Measurements from ENCODE around the gene PEAR1.

PEAR1 gene

DNA sequence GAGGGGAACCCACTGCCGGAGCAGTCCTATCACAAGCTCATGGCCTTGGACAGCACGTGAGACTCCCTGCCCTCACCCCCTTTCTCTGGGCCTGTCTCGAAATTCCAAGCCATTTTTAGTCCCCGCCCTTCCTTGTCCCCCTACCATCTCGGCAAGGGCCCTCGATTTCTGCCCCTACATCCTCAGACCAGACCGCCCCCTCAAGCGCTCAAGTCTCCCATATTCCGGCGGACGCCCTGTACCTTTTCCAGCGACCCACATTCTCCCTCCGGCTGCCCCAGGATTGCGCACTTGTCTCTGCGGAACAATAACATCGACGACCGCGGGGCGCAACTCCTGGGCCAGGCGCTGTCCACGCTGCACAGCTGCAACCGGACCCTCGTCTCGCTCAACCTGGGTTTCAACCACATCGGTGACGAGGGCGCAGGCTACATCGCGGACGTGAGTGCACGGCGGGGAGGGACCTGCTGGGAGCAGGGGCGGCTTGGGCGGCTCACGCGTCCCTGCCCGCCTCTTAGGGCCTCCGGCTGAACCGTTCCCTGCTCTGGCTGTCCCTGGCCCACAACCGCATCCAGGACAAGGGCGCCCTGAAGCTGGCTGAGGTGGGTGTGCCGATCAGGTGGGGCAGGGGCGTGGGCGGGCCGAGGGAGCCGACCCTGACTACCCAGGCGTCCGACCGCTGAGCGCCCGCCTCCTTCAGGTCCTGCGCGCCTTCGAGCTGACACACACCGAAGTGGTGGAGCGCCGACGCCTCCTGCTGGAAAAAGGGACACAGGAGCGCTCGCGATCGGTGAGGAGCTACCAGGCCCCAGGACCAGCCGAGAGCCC is 33.9 kb downstream of the PEAR1 start:
- Histone ChIP-seq H3K27ac (no peak overlapping the region), H3K4me3 (peak overlapping the region; percentile 66)
- no peak for DNase-seq (ENCODE audit: low spot score)
- TF ChIP-seq, protein P1, sequence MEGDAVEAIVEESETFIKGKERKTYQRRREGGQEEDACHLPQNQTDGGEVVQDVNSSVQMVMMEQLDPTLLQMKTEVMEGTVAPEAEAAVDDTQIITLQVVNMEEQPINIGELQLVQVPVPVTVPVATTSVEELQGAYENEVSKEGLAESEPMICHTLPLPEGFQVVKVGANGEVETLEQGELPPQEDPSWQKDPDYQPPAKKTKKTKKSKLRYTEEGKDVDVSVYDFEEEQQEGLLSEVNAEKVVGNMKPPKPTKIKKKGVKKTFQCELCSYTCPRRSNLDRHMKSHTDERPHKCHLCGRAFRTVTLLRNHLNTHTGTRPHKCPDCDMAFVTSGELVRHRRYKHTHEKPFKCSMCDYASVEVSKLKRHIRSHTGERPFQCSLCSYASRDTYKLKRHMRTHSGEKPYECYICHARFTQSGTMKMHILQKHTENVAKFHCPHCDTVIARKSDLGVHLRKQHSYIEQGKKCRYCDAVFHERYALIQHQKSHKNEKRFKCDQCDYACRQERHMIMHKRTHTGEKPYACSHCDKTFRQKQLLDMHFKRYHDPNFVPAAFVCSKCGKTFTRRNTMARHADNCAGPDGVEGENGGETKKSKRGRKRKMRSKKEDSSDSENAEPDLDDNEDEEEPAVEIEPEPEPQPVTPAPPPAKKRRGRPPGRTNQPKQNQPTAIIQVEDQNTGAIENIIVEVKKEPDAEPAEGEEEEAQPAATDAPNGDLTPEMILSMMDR (IDR thresholded peaks at IDR 0.05): peak; percentile 56

DNA sequence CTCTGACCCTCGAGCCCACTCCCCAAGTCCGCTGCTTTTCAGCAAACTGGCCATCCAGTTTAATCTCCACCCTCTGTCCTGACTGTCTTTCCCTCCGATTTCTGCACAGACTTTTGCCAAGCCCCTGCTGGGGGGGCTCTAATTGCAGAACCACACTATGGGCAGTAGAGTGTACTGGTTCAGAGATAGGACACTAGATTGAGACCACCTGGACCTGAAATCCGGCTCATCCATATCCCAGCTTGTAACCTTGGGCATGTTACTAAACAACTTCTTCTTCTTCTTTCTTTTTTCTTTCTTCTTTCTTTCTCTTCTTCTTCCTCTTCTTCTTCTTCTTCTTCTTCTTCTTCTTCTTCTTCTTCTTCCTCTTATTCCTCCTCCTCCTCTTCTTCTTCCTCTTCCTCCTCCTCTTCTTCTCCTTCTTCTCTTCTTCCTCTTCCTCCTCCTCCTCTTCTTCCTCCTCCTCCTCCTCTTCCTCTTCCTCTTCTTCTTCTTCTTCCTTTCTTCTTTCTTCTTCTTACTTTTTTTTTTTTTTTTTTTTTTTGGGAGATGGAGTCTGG is 34.6 kb downstream of the PEAR1 start:
- Histone ChIP-seq H3K4me3 (peak overlapping the region; percentile 66), H3K27ac (no peak overlapping the region)
- TF ChIP-seq, protein P1 (IDR thresholded peaks at IDR 0.05): peak; percentile 11
- no peak for DNase-seq (ENCODE audit: low spot score)

DNA sequence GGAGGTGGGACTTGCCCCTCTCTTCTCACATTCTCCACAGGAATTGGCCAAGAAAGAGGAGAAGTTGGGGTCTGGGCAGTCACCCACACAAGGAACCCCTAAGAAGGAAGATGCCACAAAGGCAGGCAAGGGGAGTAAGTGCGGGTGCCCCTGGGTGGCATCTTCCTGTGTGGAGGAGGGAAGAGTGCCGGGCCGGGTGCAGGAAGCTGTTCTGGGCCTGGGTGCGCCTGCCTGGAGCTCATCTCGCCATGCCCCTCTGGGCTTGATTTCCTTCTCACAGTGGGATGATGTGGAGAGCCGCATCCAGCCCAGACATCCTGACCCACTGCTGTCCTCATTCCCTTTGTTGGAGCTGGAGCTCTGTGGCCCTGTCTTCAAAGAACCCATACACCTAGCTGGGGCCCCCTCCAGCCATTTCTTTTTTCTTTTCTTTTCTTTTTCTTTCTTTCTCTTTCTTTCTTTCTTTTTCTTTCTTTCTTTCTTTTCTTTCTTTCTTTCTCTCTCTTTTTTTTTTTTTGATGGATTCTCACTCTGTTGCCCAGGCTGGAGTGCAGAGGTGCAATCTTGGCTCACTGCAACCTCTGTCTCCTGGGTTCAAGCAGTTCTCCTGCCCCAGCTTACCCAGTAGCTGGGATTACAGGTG is 36.2 kb downstream of the PEAR1 start:
- no peak for DNase-seq (ENCODE audit: low spot score)
- TF ChIP-seq, protein P1 (IDR thresholded peaks at IDR 0.05): no peak
- no peak overlapping the region for H3K27ac ChIP-seq
- H3K4me3 ChIP-seq: no peak overlapping the region

DNA sequence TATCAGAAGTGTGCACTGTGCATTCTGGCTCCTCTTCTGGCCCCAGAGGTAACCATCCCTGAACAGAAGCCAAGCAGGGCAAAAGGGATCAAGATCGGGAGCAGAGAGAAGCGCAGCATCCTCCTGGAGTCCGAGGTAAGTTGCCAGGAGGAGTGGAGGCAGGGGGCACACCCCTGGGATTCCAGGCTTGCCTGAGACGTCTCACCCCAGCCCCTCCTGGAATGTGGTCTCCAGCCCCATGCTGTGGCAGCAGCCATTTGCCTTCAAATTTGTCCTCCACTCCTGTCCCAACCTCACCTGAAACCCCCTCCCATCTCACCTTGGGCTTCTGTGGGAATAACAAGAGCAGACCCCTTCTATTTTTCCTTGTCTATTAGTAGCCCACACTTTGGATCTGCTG is 37.0 kb downstream of the PEAR1 start:
- no peak for DNase-seq (ENCODE audit: low spot score)
- H3K4me3 ChIP-seq: no peak overlapping the region

DNA sequence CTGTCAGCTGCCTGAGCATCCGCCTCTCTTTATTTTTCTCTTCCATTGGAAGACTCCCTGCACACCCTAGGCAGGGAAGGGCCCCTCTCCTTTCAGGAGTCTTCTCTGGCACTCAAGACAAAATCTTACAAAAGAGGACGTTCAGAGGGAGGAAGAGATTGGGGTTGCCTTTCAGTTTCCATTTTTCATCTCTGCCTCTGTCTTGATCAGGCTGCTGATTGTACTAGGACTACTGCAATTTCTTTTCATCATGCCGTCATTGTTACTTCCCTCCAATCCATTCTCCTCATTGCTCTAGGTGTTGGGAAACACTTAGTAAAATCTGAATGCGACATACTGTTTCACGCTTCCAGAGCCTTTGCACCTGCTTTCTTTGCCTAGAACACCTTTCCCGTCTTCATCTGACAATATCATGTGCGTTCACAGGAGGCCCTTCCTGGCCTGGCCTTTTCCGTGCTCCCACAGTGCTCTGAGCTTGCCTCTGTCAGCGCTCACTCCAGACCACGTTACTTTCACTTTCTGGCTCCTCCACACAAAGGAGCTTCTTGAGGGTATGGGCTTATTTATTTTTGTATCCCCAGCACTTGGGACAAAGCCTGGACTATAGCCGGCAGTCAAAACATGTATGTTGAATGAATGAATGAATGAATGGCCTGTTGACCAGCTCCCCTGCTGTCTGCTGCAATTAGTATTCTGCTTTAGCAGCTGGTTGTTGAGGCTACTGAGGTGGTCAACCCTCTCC is 37.9 kb downstream of the PEAR1 start:
- TF ChIP-seq, protein P1 (IDR thresholded peaks at IDR 0.05): no peak
- no peak for DNase-seq (ENCODE audit: low spot score)
- Histone ChIP-seq H3K27ac (no peak overlapping the region), H3K4me3 (peak overlapping the region; percentile 19)

More for the DNA sequence above, 37.0 kb downstream of the PEAR1 start:
- TF ChIP-seq, protein P1 (IDR thresholded peaks at IDR 0.05): no peak
- no peak overlapping the region for H3K27ac ChIP-seq

DNA sequence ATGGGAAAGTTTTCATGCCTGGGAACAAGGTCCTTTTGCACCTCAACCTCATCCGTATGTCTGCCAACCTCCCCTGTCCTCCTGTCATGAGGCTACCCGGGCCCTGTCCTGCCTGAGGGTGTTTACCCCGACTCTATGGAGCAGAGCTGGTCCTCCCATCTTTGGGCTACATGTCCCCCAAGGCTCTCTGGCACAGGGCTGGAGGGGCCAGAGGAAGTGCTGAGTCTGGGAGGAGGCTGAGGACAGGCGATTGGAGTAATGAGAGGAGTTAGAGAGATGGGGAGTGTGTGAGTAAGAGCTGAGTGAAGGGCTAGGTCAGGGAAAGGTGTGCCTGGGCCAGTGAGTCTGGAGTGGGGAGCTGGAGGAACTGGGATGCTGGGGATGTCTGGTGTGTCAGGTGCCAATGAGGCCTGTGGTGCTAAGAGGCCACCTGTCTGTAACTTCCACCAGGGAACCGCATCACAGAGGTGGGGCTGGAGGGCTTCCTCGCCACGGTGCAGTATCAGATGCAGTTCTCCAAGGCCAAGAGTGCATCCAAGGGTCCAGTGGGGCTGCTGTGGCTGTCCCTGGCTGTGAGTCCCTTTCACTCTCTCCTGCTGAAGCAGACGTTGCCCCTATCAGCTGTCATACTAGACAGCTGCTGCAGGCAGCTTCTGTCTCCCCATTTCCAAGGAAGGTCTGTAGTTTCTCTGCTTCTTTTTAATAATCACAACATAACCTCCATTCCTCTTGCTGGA is 38.6 kb downstream of the PEAR1 start:
- no peak for DNase-seq (ENCODE audit: low spot score)
- H3K4me3 ChIP-seq: peak overlapping the region; percentile 19
- TF ChIP-seq, protein P1 (IDR thresholded peaks at IDR 0.05): no peak
- no peak overlapping the region for H3K27ac ChIP-seq

Measured in coronary artery (tissue), 2 donors.